RWPE1 (cell line): ENCODE results near the gene RETREG2.

ENCODE experiments used
- CTCF ChIA-PET: fragments of 350-600 bp; sonication (Branson Sonifier 250); formaldehyde crosslinking; extraction: SDS; loops from one replicate; lab custom pipeline; 2021; lab: Yijun Ruan, JAX
- POLR2A ChIA-PET: fragments of 400-600 bp; formaldehyde crosslinking; extraction: SDS; loops from one replicate; lab custom pipeline; 2020; ENCODE audit warnings: antibody characterized with exemption; ENCODE audit not compliant: low non-redundant PET; lab: Yijun Ruan, JAX
- DNase-seq: peaks from one replicate; pipeline ENCODE4 v3.0.0; 2012; ENCODE audit warnings: low spot score
- H3K27ac ChIP-seq: fragments of 450-650 bp; 2 replicates; pipeline ENCODE4 v1.5.1; 2017
- TF ChIP-seq, protein P1 (sequence below): fragments of 450-650 bp; conservative IDR thresholded peaks from 2 replicates; pipeline ENCODE4 v1.5.1; 2017; ENCODE audit warnings: low read depth, mild to moderate bottlenecking

RETREG2 gene

DNA sequence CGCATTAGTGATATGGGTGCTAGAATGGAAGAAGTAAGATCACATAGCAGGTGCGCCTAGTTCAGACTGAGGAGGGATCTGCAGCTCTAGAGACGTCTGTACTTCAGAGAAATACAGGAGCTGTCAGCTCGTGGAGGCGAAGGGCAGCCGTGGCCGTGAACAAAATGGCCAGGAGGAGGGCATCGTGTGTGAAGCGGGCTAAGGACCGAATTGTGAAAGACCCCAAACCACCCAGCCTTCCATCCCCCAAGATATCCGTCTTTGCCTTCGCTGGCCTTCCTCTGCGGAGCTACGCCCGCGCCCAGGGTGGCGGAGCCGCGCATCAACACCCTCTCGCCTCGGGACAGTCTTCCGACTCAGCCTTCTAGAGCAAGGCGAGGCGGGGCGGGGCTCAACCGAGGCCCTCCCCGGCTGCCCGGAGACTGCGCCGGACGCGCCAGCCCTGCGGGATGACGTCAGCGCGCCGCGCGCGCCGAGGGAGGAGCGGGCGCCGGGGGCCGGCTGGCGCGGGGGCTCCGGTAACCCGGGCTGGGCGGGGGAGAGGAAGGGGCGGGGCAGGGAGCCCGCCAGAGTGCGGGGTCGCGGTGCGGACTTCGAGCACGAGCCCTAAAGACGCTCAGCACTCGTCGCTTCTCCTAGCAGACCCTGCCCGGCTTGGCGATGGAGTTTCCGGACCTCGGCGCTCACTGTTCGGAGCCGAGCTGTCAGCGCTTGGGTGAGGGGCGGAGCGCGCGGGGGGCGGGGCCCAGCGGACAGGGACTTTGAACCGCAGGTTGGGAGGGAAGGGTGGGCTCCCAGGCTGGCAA lies 28.5 kb downstream of the RETREG2 start, which contains the start of gene ZFAND2B:
TSS of gene ZFAND2B (plus strand) at position 455 of the 806 bp plus-strand sequence. CDS start at position 661, 206 bp downstream.
- CTCF ChIA-PET: interaction anchor here (0.6 to 1.7 kb wide), 4 partner anchors 22 to 88 kb away, joined by 3 to 7 read pairs (median 3); partner anchors contain the start of gene STK16
- TF ChIP-seq, protein P1, sequence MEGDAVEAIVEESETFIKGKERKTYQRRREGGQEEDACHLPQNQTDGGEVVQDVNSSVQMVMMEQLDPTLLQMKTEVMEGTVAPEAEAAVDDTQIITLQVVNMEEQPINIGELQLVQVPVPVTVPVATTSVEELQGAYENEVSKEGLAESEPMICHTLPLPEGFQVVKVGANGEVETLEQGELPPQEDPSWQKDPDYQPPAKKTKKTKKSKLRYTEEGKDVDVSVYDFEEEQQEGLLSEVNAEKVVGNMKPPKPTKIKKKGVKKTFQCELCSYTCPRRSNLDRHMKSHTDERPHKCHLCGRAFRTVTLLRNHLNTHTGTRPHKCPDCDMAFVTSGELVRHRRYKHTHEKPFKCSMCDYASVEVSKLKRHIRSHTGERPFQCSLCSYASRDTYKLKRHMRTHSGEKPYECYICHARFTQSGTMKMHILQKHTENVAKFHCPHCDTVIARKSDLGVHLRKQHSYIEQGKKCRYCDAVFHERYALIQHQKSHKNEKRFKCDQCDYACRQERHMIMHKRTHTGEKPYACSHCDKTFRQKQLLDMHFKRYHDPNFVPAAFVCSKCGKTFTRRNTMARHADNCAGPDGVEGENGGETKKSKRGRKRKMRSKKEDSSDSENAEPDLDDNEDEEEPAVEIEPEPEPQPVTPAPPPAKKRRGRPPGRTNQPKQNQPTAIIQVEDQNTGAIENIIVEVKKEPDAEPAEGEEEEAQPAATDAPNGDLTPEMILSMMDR: no peak
- peak; percentile 96 for DNase-seq
- H3K27ac ChIP-seq: peak within 1 kb of the TSS; percentile 93
- POLR2A ChIA-PET: interaction anchor here (0.6 to 1.7 kb wide), 5 partner anchors 11 to 103 kb away, joined by 3 to 6 read pairs (median 4); partner anchors contain the start of gene ABCB6

DNA sequence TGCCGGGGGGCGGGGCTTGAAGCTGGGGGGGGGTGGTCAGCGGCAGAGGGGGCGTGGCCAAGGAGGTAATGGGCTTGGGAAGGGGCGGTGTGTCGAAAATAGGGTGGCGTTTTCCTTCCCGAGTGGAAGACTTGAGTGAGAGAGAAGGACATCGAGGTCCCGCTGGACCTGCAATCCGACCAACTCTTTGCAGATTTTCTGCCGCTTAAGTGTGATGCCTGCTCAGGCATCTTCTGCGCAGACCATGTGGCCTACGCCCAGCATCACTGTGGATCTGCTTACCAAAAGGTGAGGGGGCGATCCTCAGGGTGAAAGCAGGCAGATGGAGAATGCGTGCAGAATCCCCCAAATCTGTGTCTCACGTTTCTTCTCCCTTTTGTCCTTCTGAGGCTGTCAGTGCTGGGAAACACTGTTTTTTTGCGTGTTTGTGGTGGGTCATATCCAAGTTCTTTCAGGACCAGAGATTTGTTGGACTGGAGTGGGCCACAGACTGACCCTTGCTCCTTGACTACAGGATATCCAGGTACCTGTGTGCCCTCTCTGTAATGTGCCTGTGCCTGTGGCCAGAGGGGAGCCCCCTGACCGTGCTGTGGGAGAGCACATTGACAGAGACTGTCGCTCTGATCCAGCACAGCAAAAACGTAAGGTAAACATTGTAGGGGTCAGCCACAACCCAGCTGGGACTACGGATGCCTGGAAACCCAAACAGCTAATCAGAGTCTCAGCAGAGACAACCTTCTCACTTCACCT lies 29.2 kb downstream of the RETREG2 start:
- ChIA-PET CTCF (interaction anchor here (0.7 to 1.7 kb wide), 2 partner anchors 38 to 87 kb away, joined by 3 to 7 read pairs; partner anchors contain the start of gene STK16), POLR2A (interaction anchor here (1.7 kb wide), 1 partner anchor 12 kb away, joined by 6 read pairs; the partner anchor contains the start of gene ABCB6)
- TF ChIP-seq, protein P1: no peak

DNA sequence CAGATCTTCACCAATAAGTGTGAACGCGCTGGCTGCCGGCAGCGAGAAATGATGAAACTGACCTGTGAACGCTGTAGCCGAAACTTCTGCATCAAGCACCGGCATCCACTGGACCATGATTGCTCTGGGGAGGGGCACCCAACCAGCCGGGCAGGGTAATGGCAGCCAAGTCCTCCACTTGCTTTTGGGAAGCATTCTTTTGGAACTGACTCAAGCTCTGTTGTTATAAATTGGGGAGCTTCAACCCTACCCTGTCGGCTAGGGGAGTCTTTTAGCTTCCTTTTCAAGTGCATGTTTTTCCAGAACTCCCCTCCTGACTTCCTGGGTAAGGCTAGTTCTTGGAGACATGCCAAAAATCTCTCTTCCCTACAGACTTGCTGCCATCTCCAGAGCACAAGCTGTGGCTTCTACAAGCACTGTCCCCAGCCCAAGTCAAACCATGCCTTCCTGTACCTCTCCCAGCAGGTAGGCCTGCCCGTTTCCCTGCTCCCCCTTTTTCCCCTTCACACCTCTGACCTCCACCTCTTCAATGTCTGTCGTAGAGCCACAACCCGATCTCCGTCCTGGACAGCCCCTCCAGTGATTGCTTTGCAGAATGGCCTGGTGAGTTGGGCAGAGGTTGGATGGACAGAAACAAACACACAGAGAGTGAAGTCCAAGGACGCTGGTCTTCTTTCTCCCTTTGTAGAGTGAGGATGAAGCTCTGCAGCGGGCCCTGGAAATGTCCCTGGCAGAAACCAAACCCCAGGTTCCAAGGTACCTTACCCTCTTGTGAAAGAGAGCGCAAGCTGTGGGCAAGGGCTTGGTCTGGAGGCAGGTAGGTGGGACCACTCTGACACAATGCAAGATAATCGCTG lies 30.0 kb downstream of the RETREG2 start:
- ChIA-PET POLR2A (interaction anchor here (0.8 kb wide), 1 partner anchor 21 kb away, joined by 3 read pairs; the partner anchor contains the start of genes ANKZF1 and ATG9A), CTCF (interaction anchor here (0.6 to 1.3 kb wide), 3 partner anchors 48 to 309 kb away, joined by 3 to 4 read pairs (median 3); partner anchors contain the start of gene NHEJ1)
- H3K27ac ChIP-seq: peak overlapping the region; percentile 93

More for the DNA sequence above, 29.2 kb downstream of the RETREG2 start:
- peak; percentile 85 for DNase-seq
- H3K27ac ChIP-seq: peak overlapping the region; percentile 93

DNA sequence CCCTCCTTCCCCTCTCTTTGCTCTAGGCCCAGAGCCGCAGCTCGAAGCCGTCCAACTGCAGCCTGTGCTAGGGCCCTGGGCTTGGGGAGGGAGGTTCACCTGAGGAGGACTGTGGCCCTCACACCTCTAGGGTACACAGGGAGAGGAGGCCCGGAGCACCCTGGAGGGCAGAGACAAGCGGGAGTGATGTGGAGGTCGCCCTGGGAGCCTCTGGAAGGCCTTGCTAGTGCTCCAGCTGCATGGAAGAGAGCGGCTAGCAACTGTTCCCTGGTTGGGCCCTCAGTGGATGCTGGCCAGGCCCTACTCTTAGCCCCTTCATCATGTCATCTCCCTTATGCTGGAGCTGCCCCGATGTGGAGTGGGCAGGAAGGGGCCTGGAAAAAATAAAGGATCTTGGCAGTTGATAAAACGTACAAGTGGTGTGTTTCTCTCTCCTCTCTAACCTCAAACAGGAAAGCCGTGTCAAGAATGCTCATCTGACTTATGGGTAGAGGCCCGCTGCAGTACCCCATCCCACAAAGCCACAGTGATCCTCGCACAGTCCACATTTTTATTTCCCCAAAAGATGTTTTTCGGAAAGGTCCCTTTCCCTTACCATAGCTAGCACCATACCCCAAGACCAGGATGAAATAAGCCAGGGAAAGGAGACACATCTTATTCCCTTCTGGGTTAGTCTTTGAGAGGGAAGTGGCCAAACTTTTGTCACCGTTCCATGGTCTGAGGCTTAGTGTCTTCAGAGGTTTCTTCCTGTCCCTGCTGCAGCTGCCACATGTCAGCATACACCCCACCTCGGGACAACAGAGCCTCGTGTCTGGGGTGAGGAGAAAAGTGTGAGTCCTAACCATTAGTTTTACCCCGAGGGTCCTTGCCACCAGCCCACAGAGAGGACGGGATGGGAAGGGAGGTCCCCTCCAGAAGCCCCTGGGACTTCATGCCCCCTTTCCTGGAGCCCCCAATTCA lies 31.4 kb downstream of the RETREG2 start:
- CTCF ChIA-PET: interaction anchor here (0.6 to 1.3 kb wide), 4 partner anchors 12 to 311 kb away, joined by 3 to 5 read pairs (median 4); partner anchors contain the start of gene NHEJ1
- H3K27ac ChIP-seq: peak overlapping the region; percentile 93
- DNase-seq: no peak
- POLR2A ChIA-PET: no interaction called here
- TF ChIP-seq, protein P1: no peak

More for the DNA sequence above, 30.0 kb downstream of the RETREG2 start:
- TF ChIP-seq, protein P1: no peak
- peak; percentile 36 for DNase-seq

DNA sequence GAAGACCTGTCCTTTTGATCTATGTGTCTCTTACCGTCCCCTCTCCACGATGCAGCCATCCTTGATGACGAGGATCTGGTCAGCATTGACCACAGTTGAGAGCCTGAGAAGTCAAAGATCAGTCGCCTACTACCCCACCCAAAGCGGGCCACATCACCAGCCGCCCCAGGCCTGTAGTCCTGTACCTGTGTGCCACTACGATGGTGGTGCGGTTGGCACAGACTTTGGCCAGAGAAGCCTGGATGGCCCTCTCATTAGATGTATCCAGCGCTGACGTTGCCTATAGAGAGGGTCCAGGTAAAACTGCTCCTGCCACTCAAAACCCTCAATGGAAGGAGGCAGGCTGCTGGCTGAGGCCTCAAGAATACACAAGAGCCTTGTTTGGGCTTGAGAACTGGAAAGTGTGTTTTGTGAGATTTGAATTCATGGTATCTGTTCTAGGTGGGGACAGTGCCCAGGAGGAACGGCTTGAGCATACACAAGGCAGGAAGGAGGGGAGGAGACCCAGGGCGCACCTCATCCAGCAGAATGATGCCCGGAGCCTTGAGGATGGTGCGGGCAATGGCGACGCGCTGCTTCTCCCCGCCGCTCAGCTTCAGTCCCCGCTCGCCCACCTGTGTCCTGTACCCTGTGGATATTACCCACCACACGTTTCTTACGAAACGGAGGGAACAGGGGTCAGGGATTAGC lies 32.3 kb downstream of the RETREG2 start:
- peak overlapping the region; percentile 93 for H3K27ac ChIP-seq
- ChIA-PET CTCF (no interaction called here), POLR2A (no interaction called here)
- TF ChIP-seq, protein P1: no peak
- no peak for DNase-seq
